Measurements from ENCODE around the gene PARP1. TPM values are rescaled to one million over a fixed set of nuclear protein-coding genes. Genes with fewer than 3 reads are reported as not detected.

PARP1 gene
- total and polyA plus RNA-seq, 8 donors, result 78.7 to 153 (median 129) TPM

GRCh38 chr1:226425431-226426031, 17.6 kb upstream of the PARP1 start:
- Histone ChIP-seq H3K27ac (no peak overlapping the region), H3K9me3 (no peaks in the 10 kb centered on the region), H3K36me3 (no peaks in the 10 kb centered on the region), H3K4me1 (peaks cover 0 to 3% of the 10 kb centered on the region in 2 donors), H3K27me3 (no peaks in the 10 kb centered on the region), H3K4me3 (no peak overlapping the region)
- intact Hi-C loops (cut with DNase I), result loop anchor here in 1 of 2 donors (10.0 kb wide), 1 partner anchor 179 kb away; no protein-coding TSS in a partner anchor
- ATAC-seq (no peak), DNase-seq (no peak)
- TF ChIP-seq CTCF (IDR thresholded peaks at IDR 0.05), result no peak

- no peak overlapping the region for H3K4me3 ChIP-seq
- H3K27ac ChIP-seq, result no peak overlapping the region
- ATAC-seq (no peak), DNase-seq (no peak)
- peaks cover 0 to 3% of the 10 kb centered on the region in 2 donors for H3K4me1 ChIP-seq
- no peaks in the 10 kb centered on the region for H3K36me3 ChIP-seq
- intact Hi-C loops (cut with DNase I), result loop anchor here in 1 of 2 donors (10.0 kb wide), 1 partner anchor 180 kb away; no protein-coding TSS in a partner anchor
- no peak for TF ChIP-seq CTCF (IDR thresholded peaks at IDR 0.05)
- H3K9me3 ChIP-seq, result no peaks in the 10 kb centered on the region
- H3K27me3 ChIP-seq, result no peaks in the 10 kb centered on the region
These were observed 17.1 kb upstream of the PARP1 start for GRCh38 chr1:226425004-226425378.

- peak; percentile 88 for ATAC-seq
- peak in 1 of 2 donors; percentile 42 for TF ChIP-seq CTCF (IDR thresholded peaks at IDR 0.05)
- intact Hi-C loops (cut with DNase I), result loop anchor here in 1 of 2 donors (10.0 kb wide), 1 partner anchor 180 kb away; no protein-coding TSS in a partner anchor
- Histone ChIP-seq H3K9me3 (no peaks in the 10 kb centered on the region), H3K4me3 (no peak overlapping the region), H3K27me3 (no peaks in the 10 kb centered on the region), H3K36me3 (no peaks in the 10 kb centered on the region), H3K27ac (no peak overlapping the region), H3K4me1 (peaks cover 0 to 3% of the 10 kb centered on the region in 2 donors)
- peak in 2 of 4 donors; percentile 41 to 57 for DNase-seq
These were observed 16.5 kb upstream of the PARP1 start for GRCh38 chr1:226424221-226425003.

DNA sequence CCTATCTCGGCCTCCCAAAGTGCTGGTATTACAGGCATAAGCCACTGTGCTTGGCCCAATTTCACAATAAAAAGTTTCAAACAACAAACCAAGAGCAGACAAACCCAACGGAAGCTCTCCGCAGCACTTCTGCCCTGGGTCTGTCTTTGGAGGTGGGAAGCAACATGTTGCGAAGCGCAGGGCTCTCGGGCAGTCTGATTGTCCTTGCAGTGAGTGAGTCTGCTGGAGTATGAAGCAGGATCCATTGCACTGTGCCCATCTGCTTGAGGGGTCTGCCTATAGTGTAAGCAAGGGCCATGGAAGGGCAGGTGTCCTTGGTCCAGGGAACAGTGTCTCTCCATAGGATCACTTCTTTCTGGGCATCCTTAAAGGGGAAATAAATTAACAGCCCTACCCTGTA, 14.6 kb upstream of the PARP1 start:
- Histone ChIP-seq H3K9me3 (no peaks in the 10 kb centered on the region), H3K36me3 (no peaks in the 10 kb centered on the region), H3K4me3 (no peak overlapping the region), H3K4me1 (peaks cover 0 to 3% of the 10 kb centered on the region in 2 donors), H3K27ac (no peak overlapping the region), H3K27me3 (no peaks in the 10 kb centered on the region)
- no peak for TF ChIP-seq CTCF (IDR thresholded peaks at IDR 0.05)
- DNase-seq (peak in 1 of 4 donors; percentile 52), ATAC-seq (no peak)
- intact Hi-C loops (cut with DNase I), result loop anchor here in 1 of 2 donors (10.0 kb wide), 1 partner anchor 182 kb away; no protein-coding TSS in a partner anchor

DNA sequence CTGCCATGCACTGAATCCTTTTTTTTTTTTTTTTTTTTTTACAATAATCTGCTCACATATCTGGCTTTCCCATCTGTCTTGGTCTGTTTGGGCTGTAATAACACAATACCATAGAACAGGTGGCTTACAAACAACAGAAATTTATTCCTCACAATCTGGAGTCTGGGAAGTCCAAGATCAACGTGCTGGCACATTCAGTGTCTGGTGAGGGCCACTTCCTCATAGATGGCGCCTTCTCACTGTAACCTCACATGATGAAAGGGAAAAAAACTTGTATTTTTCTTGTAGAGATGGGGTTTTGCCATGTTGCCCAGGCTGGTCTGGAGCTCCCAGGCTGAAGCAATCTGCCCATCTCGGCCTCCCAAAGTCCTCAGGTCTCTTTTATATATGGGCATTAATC, 13.0 kb upstream of the PARP1 start:
- Histone ChIP-seq H3K27ac (no peak overlapping the region), H3K4me1 (peaks cover 0 to 3% of the 10 kb centered on the region in 2 donors), H3K9me3 (no peaks in the 10 kb centered on the region), H3K36me3 (no peaks in the 10 kb centered on the region), H3K27me3 (no peaks in the 10 kb centered on the region), H3K4me3 (no peak overlapping the region)
- DNase-seq (no peak), ATAC-seq (no peak)
- no peak for TF ChIP-seq CTCF (IDR thresholded peaks at IDR 0.05)
- intact Hi-C loops (cut with DNase I), result loop anchor here in 1 of 2 donors (10.0 kb wide), 1 partner anchor 184 kb away; no protein-coding TSS in a partner anchor
